SK-N-SH (cell line): ENCODE results near the gene FAT1. TPM values are rescaled to one million over a fixed set of nuclear protein-coding genes. Genes with fewer than 3 reads are reported as not detected.

Experiments
- CTCF ChIA-PET: fragments of 300-600, 350-600 bp; formaldehyde crosslinking; extraction: SDS; loops from one replicate; lab custom pipeline; 2021; lab: Yijun Ruan, JAX
- POLR2A ChIA-PET: fragments of 350-600 bp; sonication (Branson Sonifier 250); formaldehyde crosslinking; extraction: SDS; loops from one replicate; lab custom pipeline; 2020; ENCODE audit warnings: antibody characterized with exemption, inconsistent platforms; lab: Yijun Ruan, JAX
- DNase-seq: peaks from one replicate; pipeline ENCODE4 v3.0.0; 2012
- H2AFZ ChIP-seq: fragments of 200-600 bp; sonication (generic); 2 replicates; pipeline ENCODE4 v1.8.1; 2016; ENCODE audit warnings: antibody characterized with exemption, mild to moderate bottlenecking, low read depth
- H3F3A ChIP-seq: fragments of 200-600 bp; sonication (generic); replicated peaks from 2 replicates; pipeline ENCODE3; 2016; ENCODE audit warnings: antibody characterized with exemption, mild to moderate bottlenecking; ENCODE audit not compliant: insufficient read depth
- H3K27ac ChIP-seq, 2 experiments: fragments of 200-500 bp in 1 of 2; fragments of 200-600 bp in 1 of 2; sonication (Bioruptor generic) in 1 of 2; sonication (generic), shearing (Covaris generic) in 1 of 2; 2 replicates each; pipeline versions ENCODE4 v1.5.1 to v1.6.1; 2014 to 2016; ENCODE audit warnings: low read depth in 2 of 2, inconsistent platforms in 1 of 2, low read length in 1 of 2, mild to moderate bottlenecking in 1 of 2, mixed read lengths in 1 of 2
- H3K27me3 ChIP-seq: fragments of 200-600 bp; sonication (generic), shearing (Covaris generic); 2 replicates; pipeline ENCODE4 v1.6.1; 2016; ENCODE audit warnings: mixed run types; ENCODE audit not compliant: insufficient read depth
- H3K36me3 ChIP-seq, 2 experiments: fragments of 200-500 bp in 1 of 2; fragments of 200-600 bp in 1 of 2; sonication (Bioruptor generic) in 1 of 2; sonication (generic) in 1 of 2; replicated peaks in 1 of 2; 2 replicates each; pipeline versions ENCODE3 to v1.5.1; 2014 to 2016; ENCODE audit warnings: low read length in 1 of 2, mild to moderate bottlenecking in 1 of 2; ENCODE audit not compliant: insufficient read depth in 2 of 2, control insufficient read depth in 1 of 2
- H3K4me1 ChIP-seq, 2 experiments: fragments of 200-500 bp in 1 of 2; fragments of 200-600 bp in 1 of 2; sonication (Bioruptor generic) in 1 of 2; sonication (generic), shearing (Covaris generic) in 1 of 2; 2 replicates each; pipeline versions ENCODE4 v1.5.1 to v1.6.1; 2014 to 2016; ENCODE audit warnings: low read depth in 1 of 2, low read length in 1 of 2, mixed run types in 1 of 2; ENCODE audit not compliant: insufficient read depth in 2 of 2, control insufficient read depth in 1 of 2
- H3K4me2 ChIP-seq: fragments of 200-600 bp; sonication (generic), shearing (Covaris generic); 2 replicates; pipeline ENCODE4 v1.6.1; 2017; ENCODE audit warnings: mixed run types
- H3K4me3 ChIP-seq, 2 experiments: fragments of 200-500 bp in 1 of 2; fragments of 200-600 bp in 1 of 2; sonication (Bioruptor generic) in 1 of 2; sonication (generic), shearing (Covaris generic) in 1 of 2; 2 replicates each; pipeline versions ENCODE4 v1.5.1 to v1.8.1; 2014 to 2016; ENCODE audit warnings: low read depth in 2 of 2, inconsistent platforms in 1 of 2, low read length in 1 of 2, mild to moderate bottlenecking in 1 of 2, mixed read lengths in 1 of 2, moderate library complexity in 1 of 2
- H3K79me2 ChIP-seq: fragments of 200-600 bp; sonication (generic); 2 replicates; pipeline ENCODE4 v1.8.1; 2017; ENCODE audit warnings: mild to moderate bottlenecking; ENCODE audit not compliant: insufficient read depth
- H3K9ac ChIP-seq: fragments of 200-600 bp; sonication (generic); 2 replicates; pipeline ENCODE4 v1.6.1; 2017; ENCODE audit warnings: mixed run types
- H3K9me2 ChIP-seq: fragments of 200-600 bp; sonication (generic); 2 replicates; pipeline ENCODE4 v1.6.1; 2017; ENCODE audit warnings: mixed run types
- H3K9me3 ChIP-seq: fragments of 200-600 bp; sonication (generic); 2 replicates; pipeline ENCODE4 v1.6.1; 2017; ENCODE audit warnings: mixed run types, mild to moderate bottlenecking, moderate library complexity
- H4K20me1 ChIP-seq: fragments of 200-600 bp; sonication (generic); 2 replicates; pipeline ENCODE4 v1.6.1; 2017; ENCODE audit warnings: mild to moderate bottlenecking, mixed run types; ENCODE audit not compliant: insufficient read depth
- CHD2 ChIP-seq: fragments of 150-350 bp; IDR thresholded peaks from 2 replicates; pipeline ENCODE4 v1.6.1; 2018; ENCODE audit warnings: low read length; ENCODE audit not compliant: partially characterized antibody
- EP300 ChIP-seq, 2 experiments: IDR thresholded peaks; 2 replicates each; pipeline versions ENCODE4 v1.4.0 to v1.6.1; 2012; ENCODE audit warnings: borderline replicate concordance in 1 of 2, low read depth in 1 of 2, low read length in 1 of 2
- EZH2phosphoT487 ChIP-seq: fragments of 200-600 bp; sonication (generic); IDR thresholded peaks from 2 replicates; pipeline ENCODE4 v1.6.1; 2017; ENCODE audit warnings: low read depth, mixed run types, mild to moderate bottlenecking, antibody characterized with exemption, moderate library complexity, borderline replicate concordance
- FOXJ3 ChIP-seq: sonication (generic); formaldehyde crosslinking; IDR thresholded peaks from 2 replicates; pipeline ENCODE4 v1.5.1; 2020; ENCODE audit warnings: mild to moderate bottlenecking, missing genetic modification reagents
- MAX ChIP-seq: IDR thresholded peaks from 2 replicates; pipeline ENCODE4 v1.4.0; 2012; ENCODE audit warnings: low read depth
- MEF2A ChIP-seq: IDR thresholded peaks from 2 replicates; pipeline ENCODE4 v1.4.0; 2012; ENCODE audit warnings: low read depth, borderline replicate concordance
- MXI1 ChIP-seq: IDR thresholded peaks from 2 replicates; pipeline ENCODE4 v1.6.1; 2012; ENCODE audit warnings: mild to moderate bottlenecking, low read depth, low read length, improper control_type of control experiment
- NFIC ChIP-seq: IDR thresholded peaks from 2 replicates; pipeline ENCODE4 v1.4.0; 2012; ENCODE audit warnings: borderline replicate concordance
- NRF1 ChIP-seq: IDR thresholded peaks from 2 replicates; pipeline ENCODE4 v1.6.1; 2012; ENCODE audit warnings: low read depth, mild to moderate bottlenecking, low read length
- PBX3 ChIP-seq: IDR thresholded peaks from 2 replicates; pipeline ENCODE4; 2012
- POLR2AphosphoS5 ChIP-seq: IDR thresholded peaks from 2 replicates; pipeline ENCODE4 v1.6.1; 2012; ENCODE audit warnings: low read depth, low read length
- RFX5 ChIP-seq: IDR thresholded peaks from 2 replicates; pipeline ENCODE4 v1.6.1; 2012; ENCODE audit warnings: mild to moderate bottlenecking, improper control_type of control experiment, low read length
- RXRA ChIP-seq: IDR thresholded peaks from 2 replicates; pipeline ENCODE4 v1.4.0; 2012; ENCODE audit warnings: low read depth, mild to moderate bottlenecking, borderline replicate concordance
- SIN3A ChIP-seq: IDR thresholded peaks from 2 replicates; pipeline ENCODE4 v1.6.1; 2012; ENCODE audit warnings: low read depth, mild to moderate bottlenecking, low read length, moderate library complexity, borderline replicate concordance
- TAF1 ChIP-seq: IDR thresholded peaks from 2 replicates; pipeline ENCODE4 v1.6.1; 2012; ENCODE audit warnings: low read depth, mild to moderate bottlenecking, low read length, moderate library complexity, borderline replicate concordance
- TEAD4 ChIP-seq: IDR thresholded peaks from 2 replicates; pipeline ENCODE4 v1.4.0; 2012; ENCODE audit warnings: mild to moderate bottlenecking, borderline replicate concordance; ENCODE audit not compliant: insufficient read depth
- YY1 ChIP-seq: IDR thresholded peaks from 2 replicates; pipeline ENCODE4 v1.4.0; 2012; ENCODE audit warnings: low read depth, mild to moderate bottlenecking
- WGBS: methylation state at CpG from one replicate; pipeline ENCODE4 v1.1.6; 2017; ENCODE audit warnings: low lambda C conversion rate; 5-methylcytosine and 5-hydroxymethylcytosine counted together
- polyA plus RNA-seq, 3 experiments: library from polyadenylated mRNA; depleted of rRNA; stranded (reverse); fragments of >200 nt; gene quantifications; 2 replicates each; pipeline ENCODE4 v1.2.3, GENCODE V29; 2012
- TF ChIP-seq, protein P1 (sequence below): IDR thresholded peaks from 2 replicates; pipeline ENCODE4 v1.4.0; 2012; ENCODE audit warnings: low read depth, borderline replicate concordance
- TF ChIP-seq, protein P2 (sequence below): fragments of 200-600 bp; sonication (generic); IDR thresholded peaks from 2 replicates; pipeline ENCODE4 v1.6.1; 2017; ENCODE audit warnings: antibody characterized with exemption, mild to moderate bottlenecking, moderate library complexity
- TF ChIP-seq, protein P3 (sequence below): IDR thresholded peaks from 2 replicates; pipeline ENCODE4 v1.6.1; 2012; ENCODE audit warnings: mild to moderate bottlenecking, low read depth, low read length, moderate library complexity

The FAT1 gene
- polyA plus RNA-seq, 1 of the 3 experiments (the other 2 are of a cell fraction) = 41.3 TPM

- Histone ChIP-seq H3K79me2 (peaks cover 100% of the 10 kb centered on the region), H3K27me3 (no peaks in the 10 kb centered on the region; the same call in 1 of the 2 replicates), H3K9me3 (no peaks in the 10 kb centered on the region), H3K4me1 (peaks cover 0 to 8% of the 10 kb centered on the region in 2 experiments; a peak in 1 of 4 replicates), H3F3A (no peaks in the 10 kb centered on the region), H3K4me3 (no peak overlapping the region), H4K20me1 (peaks cover 30% of the 10 kb centered on the region), H3K9ac (no peak overlapping the region), H3K4me2 (peak overlapping the region; percentile 47), H3K27ac (no peak overlapping the region), H3K36me3 (peaks cover 0 to 5% of the 10 kb centered on the region in 2 experiments), H3K9me2 (no peaks in the 10 kb centered on the region), H2AFZ (no peak overlapping the region)
- TF ChIP-seq RFX5 (no peak), NRF1 (no peak), EP300 (IDR thresholded peaks at IDR 0.05; ENCODE audit: borderline replicate concordance in 1 of 2, low read depth in 1 of 2, low read length in 1 of 2) (no peak), RXRA (no peak), NFIC (no peak), FOXJ3 (CRISPR knock-in tag) (no peak), TEAD4 (no peak), MEF2A (no peak), MAX (no peak), EZH2phosphoT487 (no peak), SIN3A (no peak), YY1 (no peak), POLR2AphosphoS5 (no peak), CHD2 (no peak), PBX3 (no peak), TAF1 (no peak), MXI1 (no peak)
- TF ChIP-seq, protein P1, sequence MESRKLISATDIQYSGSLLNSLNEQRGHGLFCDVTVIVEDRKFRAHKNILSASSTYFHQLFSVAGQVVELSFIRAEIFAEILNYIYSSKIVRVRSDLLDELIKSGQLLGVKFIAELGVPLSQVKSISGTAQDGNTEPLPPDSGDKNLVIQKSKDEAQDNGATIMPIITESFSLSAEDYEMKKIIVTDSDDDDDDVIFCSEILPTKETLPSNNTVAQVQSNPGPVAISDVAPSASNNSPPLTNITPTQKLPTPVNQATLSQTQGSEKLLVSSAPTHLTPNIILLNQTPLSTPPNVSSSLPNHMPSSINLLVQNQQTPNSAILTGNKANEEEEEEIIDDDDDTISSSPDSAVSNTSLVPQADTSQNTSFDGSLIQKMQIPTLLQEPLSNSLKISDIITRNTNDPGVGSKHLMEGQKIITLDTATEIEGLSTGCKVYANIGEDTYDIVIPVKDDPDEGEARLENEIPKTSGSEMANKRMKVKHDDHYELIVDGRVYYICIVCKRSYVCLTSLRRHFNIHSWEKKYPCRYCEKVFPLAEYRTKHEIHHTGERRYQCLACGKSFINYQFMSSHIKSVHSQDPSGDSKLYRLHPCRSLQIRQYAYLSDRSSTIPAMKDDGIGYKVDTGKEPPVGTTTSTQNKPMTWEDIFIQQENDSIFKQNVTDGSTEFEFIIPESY = no peak
- TF ChIP-seq, protein P2, sequence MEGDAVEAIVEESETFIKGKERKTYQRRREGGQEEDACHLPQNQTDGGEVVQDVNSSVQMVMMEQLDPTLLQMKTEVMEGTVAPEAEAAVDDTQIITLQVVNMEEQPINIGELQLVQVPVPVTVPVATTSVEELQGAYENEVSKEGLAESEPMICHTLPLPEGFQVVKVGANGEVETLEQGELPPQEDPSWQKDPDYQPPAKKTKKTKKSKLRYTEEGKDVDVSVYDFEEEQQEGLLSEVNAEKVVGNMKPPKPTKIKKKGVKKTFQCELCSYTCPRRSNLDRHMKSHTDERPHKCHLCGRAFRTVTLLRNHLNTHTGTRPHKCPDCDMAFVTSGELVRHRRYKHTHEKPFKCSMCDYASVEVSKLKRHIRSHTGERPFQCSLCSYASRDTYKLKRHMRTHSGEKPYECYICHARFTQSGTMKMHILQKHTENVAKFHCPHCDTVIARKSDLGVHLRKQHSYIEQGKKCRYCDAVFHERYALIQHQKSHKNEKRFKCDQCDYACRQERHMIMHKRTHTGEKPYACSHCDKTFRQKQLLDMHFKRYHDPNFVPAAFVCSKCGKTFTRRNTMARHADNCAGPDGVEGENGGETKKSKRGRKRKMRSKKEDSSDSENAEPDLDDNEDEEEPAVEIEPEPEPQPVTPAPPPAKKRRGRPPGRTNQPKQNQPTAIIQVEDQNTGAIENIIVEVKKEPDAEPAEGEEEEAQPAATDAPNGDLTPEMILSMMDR = no peak
- TF ChIP-seq, protein P3, sequence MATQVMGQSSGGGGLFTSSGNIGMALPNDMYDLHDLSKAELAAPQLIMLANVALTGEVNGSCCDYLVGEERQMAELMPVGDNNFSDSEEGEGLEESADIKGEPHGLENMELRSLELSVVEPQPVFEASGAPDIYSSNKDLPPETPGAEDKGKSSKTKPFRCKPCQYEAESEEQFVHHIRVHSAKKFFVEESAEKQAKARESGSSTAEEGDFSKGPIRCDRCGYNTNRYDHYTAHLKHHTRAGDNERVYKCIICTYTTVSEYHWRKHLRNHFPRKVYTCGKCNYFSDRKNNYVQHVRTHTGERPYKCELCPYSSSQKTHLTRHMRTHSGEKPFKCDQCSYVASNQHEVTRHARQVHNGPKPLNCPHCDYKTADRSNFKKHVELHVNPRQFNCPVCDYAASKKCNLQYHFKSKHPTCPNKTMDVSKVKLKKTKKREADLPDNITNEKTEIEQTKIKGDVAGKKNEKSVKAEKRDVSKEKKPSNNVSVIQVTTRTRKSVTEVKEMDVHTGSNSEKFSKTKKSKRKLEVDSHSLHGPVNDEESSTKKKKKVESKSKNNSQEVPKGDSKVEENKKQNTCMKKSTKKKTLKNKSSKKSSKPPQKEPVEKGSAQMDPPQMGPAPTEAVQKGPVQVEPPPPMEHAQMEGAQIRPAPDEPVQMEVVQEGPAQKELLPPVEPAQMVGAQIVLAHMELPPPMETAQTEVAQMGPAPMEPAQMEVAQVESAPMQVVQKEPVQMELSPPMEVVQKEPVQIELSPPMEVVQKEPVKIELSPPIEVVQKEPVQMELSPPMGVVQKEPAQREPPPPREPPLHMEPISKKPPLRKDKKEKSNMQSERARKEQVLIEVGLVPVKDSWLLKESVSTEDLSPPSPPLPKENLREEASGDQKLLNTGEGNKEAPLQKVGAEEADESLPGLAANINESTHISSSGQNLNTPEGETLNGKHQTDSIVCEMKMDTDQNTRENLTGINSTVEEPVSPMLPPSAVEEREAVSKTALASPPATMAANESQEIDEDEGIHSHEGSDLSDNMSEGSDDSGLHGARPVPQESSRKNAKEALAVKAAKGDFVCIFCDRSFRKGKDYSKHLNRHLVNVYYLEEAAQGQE = no peak
- no peak for DNase-seq
- ChIA-PET CTCF (no interaction called here), POLR2A (no interaction called here)
- WGBS = 31% methylated on average over 5 of the region's 5 CpGs
Measured at GRCh38 chr4:186701273-186701672, 22.4 kb downstream of the FAT1 start.
